Measurements from ENCODE around the gene CACNA1C. TPM values are rescaled to one million over a fixed set of nuclear protein-coding genes. Genes with fewer than 3 reads are reported as not detected.

CACNA1C gene
- polyA plus RNA-seq, 4 donors = 0.67 to 2.5 (median 2.0) TPM

- no peak overlapping the region for H3K4me3 ChIP-seq (ENCODE audit: low read depth in 1 of 3, low read length in 3 of 3)
- FAIRE-seq (no peak), DNase-seq (no peak)
- no peaks in the 10 kb centered on the region for H3K27me3 ChIP-seq (ENCODE audit: control insufficient read depth in 3 of 3, insufficient read depth in 3 of 3, low read length in 3 of 3)
- 82 to 86% (median 84%) methylated on average over 17 of the region's 17 CpGs for WGBS, 3 donors
- H3K4me1 ChIP-seq (ENCODE audit: control insufficient read depth in 3 of 3, insufficient read depth in 2 of 3, low read depth in 1 of 3, low read length in 2 of 3) = no peaks in the 10 kb centered on the region
- peaks cover 0 to 11% (median 0%) of the 10 kb centered on the region in 3 donors for H3K36me3 ChIP-seq (ENCODE audit: control insufficient read depth in 3 of 3, insufficient read depth in 2 of 3, low read depth in 1 of 3, low read length in 3 of 3)
- no peaks in the 10 kb centered on the region for H3K9me3 ChIP-seq (ENCODE audit: control insufficient read depth in 2 of 2, insufficient read depth in 1 of 2, low read depth in 1 of 2, low read length in 1 of 2)
- no peak overlapping the region for H3K27ac ChIP-seq (ENCODE audit: low read depth in 1 of 3, low read length in 2 of 3)
Measured at GRCh38 chr12:2606186-2606910, 553.6 kb downstream of the CACNA1C start.

GRCh38 chr12:2607881-2608607, 555.3 kb downstream of the CACNA1C start:
- Histone ChIP-seq H3K4me3 (ENCODE audit: low read depth in 1 of 3, low read length in 3 of 3) (no peak overlapping the region), H3K27me3 (ENCODE audit: control insufficient read depth in 3 of 3, insufficient read depth in 3 of 3, low read length in 3 of 3) (no peaks in the 10 kb centered on the region), H3K4me1 (ENCODE audit: control insufficient read depth in 3 of 3, insufficient read depth in 2 of 3, low read depth in 1 of 3, low read length in 2 of 3) (no peaks in the 10 kb centered on the region), H3K27ac (ENCODE audit: low read depth in 1 of 3, low read length in 2 of 3) (no peak overlapping the region), H3K9me3 (ENCODE audit: control insufficient read depth in 2 of 2, insufficient read depth in 1 of 2, low read depth in 1 of 2, low read length in 1 of 2) (no peaks in the 10 kb centered on the region), H3K36me3 (ENCODE audit: control insufficient read depth in 3 of 3, insufficient read depth in 2 of 3, low read depth in 1 of 3, low read length in 3 of 3) (peaks cover 0 to 9% (median 0%) of the 10 kb centered on the region in 3 donors)
- DNase-seq (no peak), FAIRE-seq (no peak)
- WGBS, 3 donors = 81 to 89% (median 85%) methylated on average over 10 of the region's 10 CpGs

GRCh38 chr12:2608608-2608945, 555.8 kb downstream of the CACNA1C start:
- no peak for FAIRE-seq
- Histone ChIP-seq H3K4me3 (ENCODE audit: low read depth in 1 of 3, low read length in 3 of 3) (no peak overlapping the region), H3K27me3 (ENCODE audit: control insufficient read depth in 3 of 3, insufficient read depth in 3 of 3, low read length in 3 of 3) (no peaks in the 10 kb centered on the region), H3K36me3 (ENCODE audit: control insufficient read depth in 3 of 3, insufficient read depth in 2 of 3, low read depth in 1 of 3, low read length in 3 of 3) (peaks cover 0 to 9% (median 0%) of the 10 kb centered on the region in 3 donors), H3K4me1 (ENCODE audit: control insufficient read depth in 3 of 3, insufficient read depth in 2 of 3, low read depth in 1 of 3, low read length in 2 of 3) (no peaks in the 10 kb centered on the region), H3K27ac (ENCODE audit: low read depth in 1 of 3, low read length in 2 of 3) (no peak overlapping the region), H3K9me3 (ENCODE audit: control insufficient read depth in 2 of 2, insufficient read depth in 1 of 2, low read depth in 1 of 2, low read length in 1 of 2) (no peaks in the 10 kb centered on the region)
- WGBS, 3 donors = 92 to 94% (median 93%) methylated on average over 12 of the region's 12 CpGs
- DNase-seq = no peak

- no peak for FAIRE-seq
Measured at GRCh38 chr12:2609020-2609419, 556.2 kb downstream of the CACNA1C start.

GRCh38 chr12:2610358-2610757, 557.6 kb downstream of the CACNA1C start:
- no peak overlapping the region for H3K4me3 ChIP-seq (ENCODE audit: low read depth in 1 of 3, low read length in 3 of 3)
- H3K27me3 ChIP-seq (ENCODE audit: control insufficient read depth in 3 of 3, insufficient read depth in 3 of 3, low read length in 3 of 3) = no peaks in the 10 kb centered on the region
- H3K27ac ChIP-seq (ENCODE audit: low read depth in 1 of 3, low read length in 2 of 3) = no peak overlapping the region
- no peak for FAIRE-seq
- H3K4me1 ChIP-seq (ENCODE audit: control insufficient read depth in 3 of 3, insufficient read depth in 2 of 3, low read depth in 1 of 3, low read length in 2 of 3) = no peaks in the 10 kb centered on the region
- whole genome bisulfite sequencing, 3 donors = 94 to 96% (median 95%) methylated on average over 11 of the region's 11 CpGs
- DNase-seq = no peak
- peaks cover 0 to 8% (median 0%) of the 10 kb centered on the region in 3 donors for H3K36me3 ChIP-seq (ENCODE audit: control insufficient read depth in 3 of 3, insufficient read depth in 2 of 3, low read depth in 1 of 3, low read length in 3 of 3)
- H3K9me3 ChIP-seq (ENCODE audit: control insufficient read depth in 2 of 2, insufficient read depth in 1 of 2, low read depth in 1 of 2, low read length in 1 of 2) = no peaks in the 10 kb centered on the region

More at GRCh38 chr12:2609020-2609419, 556.2 kb downstream of the CACNA1C start:
- H3K4me3 ChIP-seq (ENCODE audit: low read depth in 1 of 3, low read length in 3 of 3) = no peak overlapping the region
- no peak overlapping the region for H3K27ac ChIP-seq (ENCODE audit: low read depth in 1 of 3, low read length in 2 of 3)
- peaks cover 0 to 9% (median 0%) of the 10 kb centered on the region in 3 donors for H3K36me3 ChIP-seq (ENCODE audit: control insufficient read depth in 3 of 3, insufficient read depth in 2 of 3, low read depth in 1 of 3, low read length in 3 of 3)
- 67 to 69% (median 67%) methylated on average over 12 of the region's 12 CpGs for WGBS, 3 donors
- no peaks in the 10 kb centered on the region for H3K9me3 ChIP-seq (ENCODE audit: control insufficient read depth in 2 of 2, insufficient read depth in 1 of 2, low read depth in 1 of 2, low read length in 1 of 2)
- no peak for DNase-seq
- H3K4me1 ChIP-seq (ENCODE audit: control insufficient read depth in 3 of 3, insufficient read depth in 2 of 3, low read depth in 1 of 3, low read length in 2 of 3) = no peaks in the 10 kb centered on the region
- H3K27me3 ChIP-seq (ENCODE audit: control insufficient read depth in 3 of 3, insufficient read depth in 3 of 3, low read length in 3 of 3) = no peaks in the 10 kb centered on the region

GRCh38 chr12:2613326-2614073, 560.7 kb downstream of the CACNA1C start:
- H3K4me3 ChIP-seq (ENCODE audit: low read depth in 1 of 3, low read length in 3 of 3) = no peak overlapping the region
- H3K36me3 ChIP-seq (ENCODE audit: control insufficient read depth in 3 of 3, insufficient read depth in 2 of 3, low read depth in 1 of 3, low read length in 3 of 3) = peaks cover 0 to 5% (median 0%) of the 10 kb centered on the region in 3 donors
- FAIRE-seq (no peak), DNase-seq (no peak)
- H3K27me3 ChIP-seq (ENCODE audit: control insufficient read depth in 3 of 3, insufficient read depth in 3 of 3, low read length in 3 of 3) = no peaks in the 10 kb centered on the region
- 64 to 72% (median 64%) methylated on average over 12 of the region's 12 CpGs for WGBS, 3 donors
- no peaks in the 10 kb centered on the region for H3K9me3 ChIP-seq (ENCODE audit: control insufficient read depth in 2 of 2, insufficient read depth in 1 of 2, low read depth in 1 of 2, low read length in 1 of 2)
- H3K4me1 ChIP-seq (ENCODE audit: control insufficient read depth in 3 of 3, insufficient read depth in 2 of 3, low read depth in 1 of 3, low read length in 2 of 3) = no peaks in the 10 kb centered on the region
- H3K27ac ChIP-seq (ENCODE audit: low read depth in 1 of 3, low read length in 2 of 3) = no peak overlapping the region

GRCh38 chr12:2614341-2614740, 561.6 kb downstream of the CACNA1C start:
- H3K27me3 ChIP-seq (ENCODE audit: control insufficient read depth in 3 of 3, insufficient read depth in 3 of 3, low read length in 3 of 3) = no peaks in the 10 kb centered on the region
- H3K27ac ChIP-seq (ENCODE audit: low read depth in 1 of 3, low read length in 2 of 3) = no peak overlapping the region
- no peak overlapping the region for H3K4me3 ChIP-seq (ENCODE audit: low read depth in 1 of 3, low read length in 3 of 3)
- no peaks in the 10 kb centered on the region for H3K4me1 ChIP-seq (ENCODE audit: control insufficient read depth in 3 of 3, insufficient read depth in 2 of 3, low read depth in 1 of 3, low read length in 2 of 3)
- FAIRE-seq = no peak
- no peaks in the 10 kb centered on the region for H3K9me3 ChIP-seq (ENCODE audit: control insufficient read depth in 2 of 2, insufficient read depth in 1 of 2, low read depth in 1 of 2, low read length in 1 of 2)
- peaks cover 0 to 5% (median 0%) of the 10 kb centered on the region in 3 donors for H3K36me3 ChIP-seq (ENCODE audit: control insufficient read depth in 3 of 3, insufficient read depth in 2 of 3, low read depth in 1 of 3, low read length in 3 of 3)
- DNase-seq = no peak

- Histone ChIP-seq H3K4me1 (ENCODE audit: control insufficient read depth in 3 of 3, insufficient read depth in 2 of 3, low read depth in 1 of 3, low read length in 2 of 3) (no peaks in the 10 kb centered on the region), H3K27ac (ENCODE audit: low read depth in 1 of 3, low read length in 2 of 3) (no peak overlapping the region), H3K4me3 (ENCODE audit: low read depth in 1 of 3, low read length in 3 of 3) (no peak overlapping the region), H3K36me3 (ENCODE audit: control insufficient read depth in 3 of 3, insufficient read depth in 2 of 3, low read depth in 1 of 3, low read length in 3 of 3) (peaks cover 0 to 2% (median 0%) of the 10 kb centered on the region in 3 donors), H3K27me3 (ENCODE audit: control insufficient read depth in 3 of 3, insufficient read depth in 3 of 3, low read length in 3 of 3) (no peaks in the 10 kb centered on the region), H3K9me3 (ENCODE audit: control insufficient read depth in 2 of 2, insufficient read depth in 1 of 2, low read depth in 1 of 2, low read length in 1 of 2) (no peaks in the 10 kb centered on the region)
- FAIRE-seq (no peak), DNase-seq (peak in 1 of 2 donors; percentile 15)
- 68 to 81% (median 76%) methylated on average over 14 of the region's 14 CpGs for WGBS, 3 donors
Measured at GRCh38 chr12:2615665-2616402, 563.0 kb downstream of the CACNA1C start.
